GM19397 (cell line): ENCODE results near the gene TBC1D32.

Experiments used
- ATAC-seq: cut with Tn5 transposase; IDR thresholded peaks from one replicate; pipeline ENCODE4 v1.9.1; 2021; ENCODE audit warnings: mild to moderate bottlenecking, moderate library complexity; ENCODE audit not compliant: unreplicated experiment

TBC1D32 gene

GRCh38 chr6:121040831-121041230 lies 293.4 kb downstream of the TBC1D32 start:
- ATAC-seq, result no peak

- ATAC-seq, result no peak
These were observed 301.2 kb downstream of the TBC1D32 start for GRCh38 chr6:121033091-121033490.

GRCh38 chr6:121032268-121033006 lies 301.8 kb downstream of the TBC1D32 start:
- ATAC-seq, result no peak
